Mononuclear cell (primary cell): ENCODE results near the gene MAD1L1. TPM values are rescaled to one million over a fixed set of nuclear protein-coding genes. Genes with fewer than 3 reads are reported as not detected.

ENCODE experiments used
- H3K27me3 ChIP-seq: 2 replicates; pipeline ENCODE4 v1.6.0; 2011; ENCODE audit warnings: low read length, control low read depth; ENCODE audit not compliant: insufficient read depth
- H3K4me1 ChIP-seq: 2 replicates; pipeline ENCODE4 v1.5.1; 2011; ENCODE audit warnings: mild to moderate bottlenecking, low read length, control low read depth; ENCODE audit not compliant: insufficient read depth
- H3K4me3 ChIP-seq: 2 replicates; pipeline ENCODE4 v1.5.1; 2011; ENCODE audit warnings: mild to moderate bottlenecking, low read length, moderate library complexity
- H3K9me3 ChIP-seq: 2 replicates; pipeline ENCODE4 v1.5.1; 2011; ENCODE audit warnings: low read depth, mild to moderate bottlenecking, control low read depth, low read length
- total RNA-seq: library from RNA; depleted of rRNA; stranded (reverse); fragments of >200 nt; gene quantifications from one replicate; pipeline ENCODE4 v1.2.3, GENCODE V29; 2012

Gene MAD1L1
- total RNA-seq, 1 donor: 74.2 TPM

DNA sequence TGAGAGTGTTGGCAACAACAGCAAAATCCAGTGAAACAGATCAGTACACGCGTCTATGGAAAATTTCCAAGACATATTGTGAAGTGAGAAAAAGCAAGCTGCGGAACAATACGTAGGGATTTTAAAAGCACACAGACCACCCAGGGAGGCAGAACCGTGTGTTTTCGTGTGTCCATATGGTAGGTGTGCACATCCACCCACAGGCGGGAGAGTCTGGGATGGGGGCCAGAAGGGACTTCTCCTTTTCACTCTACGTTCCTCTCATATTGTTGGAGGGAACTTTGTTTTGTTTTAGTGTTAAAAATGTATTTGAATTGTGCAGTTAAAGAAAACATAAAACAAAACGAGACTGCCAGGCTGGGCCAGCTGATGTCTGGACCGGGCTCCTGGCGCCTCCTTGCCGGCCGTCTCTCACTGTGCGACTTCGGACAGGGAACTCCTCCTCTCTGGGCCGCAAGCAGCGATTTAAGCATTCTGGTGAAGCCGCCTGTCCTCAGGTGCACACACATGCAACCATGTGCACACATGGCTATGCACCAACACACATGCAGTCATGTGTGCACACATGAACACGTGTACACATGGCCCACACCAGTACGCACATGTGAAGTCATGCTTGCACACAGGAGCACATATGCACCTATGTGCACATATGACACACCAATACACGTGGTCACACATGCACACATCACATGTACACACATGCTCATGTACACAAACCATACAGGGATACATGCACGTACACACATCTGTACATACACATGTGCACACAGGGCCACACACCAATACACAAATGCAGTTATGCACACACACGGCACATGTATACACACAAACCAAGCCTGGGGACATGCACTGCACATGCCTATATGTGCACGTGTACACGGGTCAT, 421.5 kb downstream of the MAD1L1 start:
- no peak overlapping the region for H3K4me3 ChIP-seq
- no peaks in the 10 kb centered on the region for H3K27me3 ChIP-seq
- no peaks in the 10 kb centered on the region for H3K4me1 ChIP-seq
- H3K9me3 ChIP-seq: no peaks in the 10 kb centered on the region

- H3K9me3 ChIP-seq: no peaks in the 10 kb centered on the region
- H3K4me1 ChIP-seq: no peaks in the 10 kb centered on the region
- no peaks in the 10 kb centered on the region for H3K27me3 ChIP-seq
- H3K4me3 ChIP-seq: no peak overlapping the region
Measured at GRCh38 chr7:1810521-1810920, 422.2 kb downstream of the MAD1L1 start.

GRCh38 chr7:1809601-1810258, 423.0 kb downstream of the MAD1L1 start:
- Histone ChIP-seq H3K4me1 (no peaks in the 10 kb centered on the region), H3K4me3 (no peak overlapping the region), H3K9me3 (no peaks in the 10 kb centered on the region), H3K27me3 (no peaks in the 10 kb centered on the region)

GRCh38 chr7:1809070-1809469, 423.7 kb downstream of the MAD1L1 start:
- no peaks in the 10 kb centered on the region for H3K9me3 ChIP-seq
- no peak overlapping the region for H3K4me3 ChIP-seq
- no peaks in the 10 kb centered on the region for H3K4me1 ChIP-seq
- H3K27me3 ChIP-seq: no peaks in the 10 kb centered on the region

DNA sequence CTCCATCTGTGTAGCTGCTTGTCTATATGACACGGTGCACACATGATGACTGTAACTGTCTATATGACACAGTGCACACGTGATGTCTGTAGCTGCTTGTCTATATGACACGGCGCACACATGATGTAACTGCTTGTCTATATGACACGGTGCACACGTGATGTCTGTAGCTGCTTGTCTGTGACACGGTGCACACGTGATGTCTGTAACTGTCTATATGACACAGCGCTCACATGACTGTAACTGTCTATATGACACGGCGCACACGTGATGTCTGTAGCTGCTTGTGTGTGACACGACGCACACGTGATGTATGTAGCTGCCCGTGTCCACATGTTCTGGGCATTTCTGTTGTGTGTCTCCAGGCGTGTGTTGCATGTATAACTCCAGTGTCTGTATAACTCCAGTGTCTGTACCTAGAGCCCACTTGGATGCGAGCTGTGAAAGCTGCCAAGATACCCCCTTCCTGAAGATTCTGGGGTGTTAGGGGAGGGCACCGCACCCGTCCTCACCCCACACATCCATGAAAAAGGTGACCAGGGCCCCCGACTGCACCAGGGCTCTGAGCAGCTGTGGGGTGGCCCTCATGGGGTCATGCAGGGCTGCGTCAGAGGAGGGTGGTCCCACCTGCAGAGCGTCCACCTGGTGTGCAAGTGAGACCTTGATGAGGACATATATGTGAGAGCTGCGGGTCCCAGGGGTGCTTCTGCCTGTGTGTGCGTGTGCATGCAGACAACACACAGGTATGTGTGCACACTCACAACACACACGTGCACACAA, 424.7 kb downstream of the MAD1L1 start:
- H3K27me3 ChIP-seq: no peaks in the 10 kb centered on the region
- no peak overlapping the region for H3K4me3 ChIP-seq
- no peaks in the 10 kb centered on the region for H3K4me1 ChIP-seq
- H3K9me3 ChIP-seq: no peaks in the 10 kb centered on the region

DNA sequence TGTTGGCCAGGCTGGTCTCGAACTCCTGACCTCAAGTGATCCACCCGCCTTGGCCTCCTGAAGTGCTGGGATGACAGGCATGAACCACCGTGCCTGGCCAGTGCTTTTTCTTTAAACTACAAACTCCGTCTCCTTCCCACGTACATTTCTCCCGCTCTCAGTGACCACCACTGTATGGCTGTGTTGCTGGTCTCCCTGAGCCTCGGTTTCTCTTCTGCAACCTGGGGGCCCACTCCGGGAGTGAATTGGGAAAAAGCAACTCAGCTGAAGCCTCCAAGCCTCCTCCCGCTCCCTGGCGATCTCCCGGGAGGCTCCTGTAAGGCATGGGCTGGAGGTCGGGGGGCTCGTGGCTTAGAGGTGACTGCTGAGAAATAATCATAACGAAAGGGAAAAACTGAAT, 426.4 kb downstream of the MAD1L1 start:
- H3K9me3 ChIP-seq: no peaks in the 10 kb centered on the region
- no peaks in the 10 kb centered on the region for H3K27me3 ChIP-seq
- no peaks in the 10 kb centered on the region for H3K4me1 ChIP-seq
- H3K4me3 ChIP-seq: no peak overlapping the region

DNA sequence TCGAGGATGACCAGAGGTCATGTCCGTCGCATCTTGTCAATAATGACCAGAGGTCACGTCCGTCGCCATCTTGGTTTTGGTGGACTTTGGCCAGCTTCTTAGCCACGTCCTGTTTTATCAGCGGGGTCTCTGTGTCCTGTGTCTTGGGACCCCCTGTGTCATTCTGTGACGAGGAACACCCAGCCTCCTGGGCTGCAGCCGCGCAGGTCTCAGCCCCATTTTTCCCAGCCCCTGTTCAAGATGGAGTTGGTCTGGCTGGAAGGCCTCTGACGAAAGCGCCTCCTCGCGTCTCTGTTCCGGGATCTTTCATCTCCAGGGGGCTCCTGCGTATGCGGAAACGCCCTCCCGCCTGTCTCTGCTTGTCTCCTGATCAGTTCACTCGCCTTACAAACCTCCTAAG, 428.4 kb downstream of the MAD1L1 start:
- Histone ChIP-seq H3K9me3 (no peaks in the 10 kb centered on the region), H3K4me3 (no peak overlapping the region), H3K27me3 (no peaks in the 10 kb centered on the region), H3K4me1 (no peaks in the 10 kb centered on the region)

DNA sequence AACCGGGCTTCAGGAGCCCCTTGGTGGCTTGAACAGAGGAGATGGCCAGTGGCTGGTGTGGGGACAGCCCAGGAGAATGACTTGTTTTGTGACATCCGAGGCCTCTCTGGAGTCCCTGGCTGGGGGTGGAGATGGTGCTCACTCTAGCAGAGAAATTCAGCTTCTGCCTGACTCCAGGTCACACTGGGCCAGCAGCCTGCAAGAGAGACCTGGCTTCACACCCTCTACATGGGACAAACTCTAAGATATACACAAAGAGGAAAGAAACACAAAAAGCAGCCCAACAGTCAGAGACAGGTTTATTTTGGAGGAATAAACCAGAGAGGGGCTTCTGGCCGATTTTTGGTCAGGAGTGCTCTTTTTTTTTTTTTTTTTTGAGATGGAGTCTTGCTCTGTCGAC, 429.8 kb downstream of the MAD1L1 start:
- no peak overlapping the region for H3K4me3 ChIP-seq

GRCh38 chr7:1800902-1801301, 431.8 kb downstream of the MAD1L1 start:
- H3K4me3 ChIP-seq: no peak overlapping the region
- H3K9me3 ChIP-seq: no peaks in the 10 kb centered on the region
- H3K27me3 ChIP-seq: no peaks in the 10 kb centered on the region
- H3K4me1 ChIP-seq: no peaks in the 10 kb centered on the region

More for the DNA sequence above, 429.8 kb downstream of the MAD1L1 start:
- H3K27me3 ChIP-seq: no peaks in the 10 kb centered on the region
- H3K4me1 ChIP-seq: no peaks in the 10 kb centered on the region
- H3K9me3 ChIP-seq: no peaks in the 10 kb centered on the region

DNA sequence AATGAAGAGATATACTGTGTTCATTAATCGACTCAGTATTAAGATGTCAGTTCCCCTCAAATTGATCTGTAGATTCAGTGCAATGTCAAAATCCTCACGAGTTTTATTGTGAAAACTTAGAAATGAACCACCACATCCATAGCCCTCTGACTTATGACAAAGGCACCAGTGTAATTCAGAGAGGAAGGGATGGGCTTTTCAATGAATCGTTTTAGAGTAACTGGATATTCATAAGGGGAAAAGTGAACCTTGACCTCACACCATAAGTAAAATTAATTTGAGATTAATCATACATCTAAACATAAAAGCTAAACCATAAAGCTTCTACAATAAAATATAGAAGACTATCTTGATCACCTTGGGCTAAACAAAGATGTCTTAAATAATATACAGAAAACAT, 434.6 kb downstream of the MAD1L1 start:
- H3K9me3 ChIP-seq: peaks cover 12% of the 10 kb centered on the region
- no peaks in the 10 kb centered on the region for H3K4me1 ChIP-seq
- H3K27me3 ChIP-seq: no peaks in the 10 kb centered on the region
- H3K4me3 ChIP-seq: no peak overlapping the region

DNA sequence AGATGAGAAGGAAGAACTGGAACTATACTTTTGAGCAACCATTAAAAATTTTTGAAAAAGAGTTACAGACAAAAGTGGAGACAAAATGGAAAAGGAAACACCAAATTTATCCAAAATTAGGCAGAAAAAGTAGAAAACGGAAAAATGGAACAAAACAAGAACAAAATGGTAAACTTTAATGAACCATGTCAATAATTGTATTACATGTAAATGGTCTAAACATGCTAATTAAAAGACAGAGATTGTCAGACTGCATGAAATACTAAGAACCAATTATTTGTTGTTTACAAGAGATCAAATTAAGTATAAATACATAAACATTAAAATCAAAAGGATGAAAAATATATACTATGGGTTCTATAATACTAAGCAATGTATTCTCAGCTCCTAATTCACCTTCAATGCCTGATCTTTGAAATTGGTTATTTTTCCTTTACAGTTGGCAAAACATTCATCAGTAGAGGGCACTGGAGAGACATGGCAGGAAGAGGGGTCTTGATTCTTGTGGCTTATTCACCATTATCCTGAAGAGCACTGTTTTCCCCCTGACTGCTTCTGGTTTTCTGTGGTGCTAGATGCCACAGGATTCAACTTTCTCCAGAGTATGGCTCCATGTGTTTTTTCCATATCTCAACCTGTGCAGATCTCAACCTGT, 437.7 kb downstream of the MAD1L1 start:
- H3K4me1 ChIP-seq: no peaks in the 10 kb centered on the region
- H3K9me3 ChIP-seq: peaks cover 12% of the 10 kb centered on the region
- H3K4me3 ChIP-seq: no peak overlapping the region
- H3K27me3 ChIP-seq: no peaks in the 10 kb centered on the region

DNA sequence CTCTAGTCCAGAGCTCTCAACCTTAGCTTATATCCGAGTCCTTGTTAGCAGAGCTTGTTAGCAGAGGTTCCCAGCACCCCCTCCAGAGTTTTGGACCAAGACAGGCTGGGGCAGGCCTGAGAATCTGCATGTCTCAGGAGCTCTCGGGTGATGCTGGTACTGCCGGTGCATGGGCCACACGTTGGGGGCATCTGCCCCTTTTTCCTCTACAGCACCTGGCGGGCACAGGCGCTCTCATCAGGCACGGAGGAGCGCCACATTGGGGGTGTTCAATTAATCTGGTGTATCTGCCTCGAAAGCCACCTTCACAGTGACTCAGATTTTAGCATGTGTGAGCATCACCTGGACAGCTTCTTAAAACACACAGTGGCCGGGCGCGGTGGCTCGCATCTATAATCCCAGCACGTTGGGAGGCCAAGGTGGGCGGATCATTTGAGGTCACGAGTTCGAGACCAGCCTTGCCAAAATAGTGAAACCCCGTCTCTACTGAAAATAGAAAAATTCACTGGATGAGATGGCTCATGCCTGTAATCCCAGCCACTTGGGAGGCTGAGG, 445.0 kb downstream of the MAD1L1 start:
- no peaks in the 10 kb centered on the region for H3K4me1 ChIP-seq
- no peaks in the 10 kb centered on the region for H3K9me3 ChIP-seq
- H3K4me3 ChIP-seq: no peak overlapping the region
- no peaks in the 10 kb centered on the region for H3K27me3 ChIP-seq

- Histone ChIP-seq H3K9me3 (no peaks in the 10 kb centered on the region), H3K4me1 (no peaks in the 10 kb centered on the region), H3K4me3 (no peak overlapping the region), H3K27me3 (no peaks in the 10 kb centered on the region)
Measured at GRCh38 chr7:1787241-1787640, 445.5 kb downstream of the MAD1L1 start.

DNA sequence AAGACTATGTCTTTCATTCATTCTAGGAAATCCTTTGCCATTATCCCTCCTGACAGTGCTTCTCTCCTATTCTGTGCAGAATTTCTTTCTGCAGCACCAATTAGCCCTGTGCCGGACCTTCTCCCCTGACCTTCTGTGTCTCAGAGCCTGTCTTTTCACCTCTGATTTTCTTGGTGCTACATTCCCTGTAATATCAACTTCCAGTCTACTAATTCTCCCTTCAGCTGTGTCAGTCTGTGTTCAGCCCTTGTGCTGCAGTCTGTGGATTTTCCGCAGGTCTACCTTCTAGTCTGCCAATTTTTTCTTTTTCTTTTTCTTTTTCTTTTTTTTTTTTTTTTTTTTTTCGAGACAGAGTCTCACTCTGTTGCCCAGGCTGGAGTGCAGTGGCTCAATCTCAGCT, 446.9 kb downstream of the MAD1L1 start:
- Histone ChIP-seq H3K4me1 (no peaks in the 10 kb centered on the region), H3K27me3 (no peaks in the 10 kb centered on the region), H3K4me3 (no peak overlapping the region), H3K9me3 (no peaks in the 10 kb centered on the region)
